Trophoblast cell (in vitro differentiated cells and primary cell): Measurements from ENCODE around the gene MYOG.

Experiments used
- DNase-seq, 2 donors: peaks; one replicate each; pipeline ENCODE4 v3.0.0-alpha.2; 2016
- H2AFZ ChIP-seq: 2 replicates; pipeline ENCODE4 v1.6.1; 2013; ENCODE audit warnings: low read length, moderate library complexity, mild to moderate bottlenecking; ENCODE audit not compliant: insufficient read depth, poor library complexity
- H2AK5ac ChIP-seq: 2 replicates; pipeline ENCODE4 v1.6.1; 2013; ENCODE audit warnings: mild to moderate bottlenecking, low read length
- H2BK120ac ChIP-seq: 2 replicates; pipeline ENCODE4 v1.6.1; 2013; ENCODE audit warnings: low read length, mild to moderate bottlenecking, moderate library complexity; ENCODE audit not compliant: insufficient read depth, poor library complexity
- H2BK12ac ChIP-seq: 2 replicates; pipeline ENCODE4 v1.6.1; 2013; ENCODE audit warnings: mild to moderate bottlenecking, low read length, moderate library complexity
- H2BK5ac ChIP-seq: 2 replicates; pipeline ENCODE4 v1.6.1; 2013; ENCODE audit warnings: low read length, low read depth, moderate library complexity, mild to moderate bottlenecking; ENCODE audit not compliant: poor library complexity
- H3K14ac ChIP-seq: 2 replicates; pipeline ENCODE4 v1.6.1; 2013; ENCODE audit warnings: mild to moderate bottlenecking, low read length
- H3K18ac ChIP-seq: 2 replicates; pipeline ENCODE4 v1.6.1; 2013; ENCODE audit warnings: mild to moderate bottlenecking, low read length
- H3K23ac ChIP-seq: 2 replicates; pipeline ENCODE4 v1.6.1; 2013; ENCODE audit warnings: low read length
- H3K27ac ChIP-seq: 2 replicates; pipeline ENCODE4 v1.5.1; 2013; ENCODE audit warnings: low read depth, mild to moderate bottlenecking, inconsistent platforms, low read length, moderate library complexity
- H3K27me3 ChIP-seq: 2 replicates; pipeline ENCODE4 v1.6.1; 2013; ENCODE audit warnings: inconsistent platforms, mild to moderate bottlenecking, low read length, moderate library complexity; ENCODE audit not compliant: insufficient read depth
- H3K36me3 ChIP-seq, 2 experiments: 1 replicate in 1 of 2; 2 replicates in 1 of 2; pipeline ENCODE4 v1.6.1; 2013; ENCODE audit warnings: low read length in 2 of 2, mild to moderate bottlenecking in 2 of 2, moderate library complexity in 1 of 2; ENCODE audit not compliant: insufficient read depth in 2 of 2, control insufficient read depth in 1 of 2
- H3K4ac ChIP-seq: 2 replicates; pipeline ENCODE4 v1.6.1; 2013; ENCODE audit warnings: low read depth, mild to moderate bottlenecking, low read length, moderate library complexity
- H3K4me1 ChIP-seq, 2 experiments: 1 replicate in 1 of 2; 2 replicates in 1 of 2; pipeline ENCODE4 v1.6.1; 2013; ENCODE audit warnings: low read length in 2 of 2, mild to moderate bottlenecking in 2 of 2, moderate library complexity in 1 of 2; ENCODE audit not compliant: insufficient read depth in 2 of 2, control insufficient read depth in 1 of 2
- H3K4me2 ChIP-seq: 2 replicates; pipeline ENCODE4 v1.6.1; 2013; ENCODE audit warnings: inconsistent platforms, mild to moderate bottlenecking, low read length, moderate library complexity
- H3K4me3 ChIP-seq: 2 replicates; pipeline ENCODE4 v1.5.1; 2013; ENCODE audit warnings: mild to moderate bottlenecking, low read depth, low read length, inconsistent platforms
- H3K79me1 ChIP-seq: one replicate; pipeline ENCODE4 v1.6.1; 2013; ENCODE audit warnings: low read length
- H3K79me2 ChIP-seq: 2 replicates; pipeline ENCODE4 v1.6.1; 2013; ENCODE audit warnings: low read length, mild to moderate bottlenecking; ENCODE audit not compliant: control insufficient read depth, insufficient read depth, poor library complexity
- H3K9ac ChIP-seq: 2 replicates; pipeline ENCODE4 v1.6.1; 2013; ENCODE audit warnings: mild to moderate bottlenecking, low read length
- H3K9me3 ChIP-seq: 2 replicates; pipeline ENCODE4 v1.6.1; 2013; ENCODE audit warnings: low read depth, mild to moderate bottlenecking, control low read depth, inconsistent platforms, low read length; ENCODE audit not compliant: insufficient read depth
- H4K12ac ChIP-seq: 2 replicates; pipeline ENCODE4 v1.6.1; 2013; ENCODE audit warnings: low read depth, mild to moderate bottlenecking, low read length, moderate library complexity
- H4K8ac ChIP-seq: 2 replicates; pipeline ENCODE4 v1.6.1; 2013; ENCODE audit warnings: low read depth, mild to moderate bottlenecking, low read length, moderate library complexity
- H4K91ac ChIP-seq: one replicate; pipeline ENCODE4 v1.6.1; 2013; ENCODE audit warnings: low read depth, mild to moderate bottlenecking, low read length, moderate library complexity
- WGBS: extraction: QIAGEN DNeasy Blood & Tissue Kit; methylation state at CpG from one replicate; pipeline ENCODE4 v1.1.7; 2013; ENCODE audit warnings: missing lambda C conversion rate; ENCODE audit not compliant: insufficient read length, insufficient coverage; ENCODE audit errors: extremely low coverage; 5-methylcytosine and 5-hydroxymethylcytosine counted together

Gene MYOG

GRCh38 chr1:203072911-203073310 is 12.9 kb downstream of the MYOG start:
- Histone ChIP-seq H3K4me1 (peaks cover 0 to 4% of the 10 kb centered on the region in 2 experiments), H3K36me3 (no peaks in the 10 kb centered on the region), H3K79me2 (no peaks in the 10 kb centered on the region), H4K91ac (no peak overlapping the region), H2BK120ac (no peak overlapping the region), H3K4me3 (no peak overlapping the region), H3K27me3 (peaks cover 21% of the 10 kb centered on the region), H2BK5ac (no peak overlapping the region), H3K14ac (no peak overlapping the region), H3K9me3 (peaks cover 6% of the 10 kb centered on the region), H3K79me1 (no peaks in the 10 kb centered on the region), H3K23ac (no peak overlapping the region), H2AFZ (no peak overlapping the region), H3K4ac (no peak overlapping the region), H3K27ac (no peak overlapping the region), H3K9ac (no peak overlapping the region), H3K18ac (no peak overlapping the region), H3K4me2 (no peak overlapping the region), H4K8ac (no peak overlapping the region), H4K12ac (no peak overlapping the region), H2BK12ac (no peak overlapping the region), H2AK5ac (no peak overlapping the region)
- no CpG with 5 or more reads among the region's 3 CpGs for WGBS
- no peak for DNase-seq

GRCh38 chr1:203072002-203072602 is 13.7 kb downstream of the MYOG start:
- H4K8ac ChIP-seq: no peak overlapping the region
- H3K4me3 ChIP-seq: no peak overlapping the region
- H3K27me3 ChIP-seq: peaks cover 21% of the 10 kb centered on the region
- H4K91ac ChIP-seq: no peak overlapping the region
- no peak overlapping the region for H3K27ac ChIP-seq
- no peak overlapping the region for H2BK5ac ChIP-seq
- no peak overlapping the region for H3K14ac ChIP-seq
- no peaks in the 10 kb centered on the region for H3K36me3 ChIP-seq
- H3K18ac ChIP-seq: no peak overlapping the region
- peaks cover 6% of the 10 kb centered on the region for H3K9me3 ChIP-seq
- H3K23ac ChIP-seq: no peak overlapping the region
- no peak overlapping the region for H2BK120ac ChIP-seq
- WGBS: no CpG with 5 or more reads among the region's 7 CpGs
- no peak overlapping the region for H3K4me2 ChIP-seq
- no peak overlapping the region for H4K12ac ChIP-seq
- no peak overlapping the region for H3K4ac ChIP-seq
- H3K9ac ChIP-seq: no peak overlapping the region
- no peak overlapping the region for H2AK5ac ChIP-seq
- H3K79me2 ChIP-seq: no peaks in the 10 kb centered on the region
- no peak overlapping the region for H2AFZ ChIP-seq
- no peak overlapping the region for H2BK12ac ChIP-seq
- DNase-seq: no peak
- H3K4me1 ChIP-seq: peaks cover 0 to 4% of the 10 kb centered on the region in 2 experiments
- H3K79me1 ChIP-seq: no peaks in the 10 kb centered on the region

GRCh38 chr1:203069030-203069747 is 16.6 kb downstream of the MYOG start:
- H2BK5ac ChIP-seq: no peak overlapping the region
- H4K8ac ChIP-seq: no peak overlapping the region
- no peak overlapping the region for H4K91ac ChIP-seq
- H2BK120ac ChIP-seq: no peak overlapping the region
- no peaks in the 10 kb centered on the region for H3K79me1 ChIP-seq
- H3K4me1 ChIP-seq: no peaks in the 10 kb centered on the region
- H3K27ac ChIP-seq: no peak overlapping the region
- H3K4me2 ChIP-seq: no peak overlapping the region
- no peak overlapping the region for H2AFZ ChIP-seq
- no peak overlapping the region for H2BK12ac ChIP-seq
- H3K4me3 ChIP-seq: no peak overlapping the region
- no peak overlapping the region for H2AK5ac ChIP-seq
- no peaks in the 10 kb centered on the region for H3K36me3 ChIP-seq
- no peaks in the 10 kb centered on the region for H3K79me2 ChIP-seq
- no peak overlapping the region for H3K4ac ChIP-seq
- H3K27me3 ChIP-seq: no peaks in the 10 kb centered on the region
- no CpG with 5 or more reads among the region's 4 CpGs for whole genome bisulfite sequencing
- no peak overlapping the region for H3K9ac ChIP-seq
- no peaks in the 10 kb centered on the region for H3K9me3 ChIP-seq
- H3K14ac ChIP-seq: no peak overlapping the region
- H3K18ac ChIP-seq: no peak overlapping the region
- no peak overlapping the region for H3K23ac ChIP-seq
- no peak overlapping the region for H4K12ac ChIP-seq
- DNase-seq: no peak

- H3K4me2 ChIP-seq: no peak overlapping the region
- H4K8ac ChIP-seq: no peak overlapping the region
- no peak overlapping the region for H2BK12ac ChIP-seq
- no peak overlapping the region for H2AFZ ChIP-seq
- H3K9me3 ChIP-seq: no peaks in the 10 kb centered on the region
- no peak overlapping the region for H4K12ac ChIP-seq
- H2BK120ac ChIP-seq: no peak overlapping the region
- no peaks in the 10 kb centered on the region for H3K36me3 ChIP-seq
- H3K79me2 ChIP-seq: no peaks in the 10 kb centered on the region
- H3K4me3 ChIP-seq: no peak overlapping the region
- no peaks in the 10 kb centered on the region for H3K27me3 ChIP-seq
- no peak overlapping the region for H4K91ac ChIP-seq
- H2AK5ac ChIP-seq: no peak overlapping the region
- H3K14ac ChIP-seq: no peak overlapping the region
- H3K23ac ChIP-seq: no peak overlapping the region
- no peak for DNase-seq
- H3K18ac ChIP-seq: no peak overlapping the region
- no CpG with 5 or more reads among the region's 3 CpGs for WGBS
- H3K79me1 ChIP-seq: no peaks in the 10 kb centered on the region
- no peaks in the 10 kb centered on the region for H3K4me1 ChIP-seq
- no peak overlapping the region for H3K4ac ChIP-seq
- no peak overlapping the region for H3K9ac ChIP-seq
- no peak overlapping the region for H2BK5ac ChIP-seq
- no peak overlapping the region for H3K27ac ChIP-seq
These were observed 18.8 kb downstream of the MYOG start for GRCh38 chr1:203066965-203067364.
